Subcutaneous adipose tissue (tissue), 4 donors: ENCODE results near the gene COX5A. TPM values are rescaled to one million over a fixed set of nuclear protein-coding genes. Genes with fewer than 3 reads are reported as not detected.

Experiments used
- total RNA-seq, 4 donors: library from RNA; depleted of rRNA; stranded (reverse); fragments of >200 nt; gene quantifications; one replicate each; pipeline ENCODE4 v1.1.0, GENCODE V29; 2016
- TF ChIP-seq, protein P1 (sequence below): fragments of 450-650 bp; IDR thresholded peaks from one replicate; pipeline ENCODE4 v1.5.1; 2016; ENCODE audit warnings: low read depth, mild to moderate bottlenecking, control low read depth, antibody characterized with exemption, moderate library complexity

Gene COX5A
- total RNA-seq, 4 donors from 2014 or later, result 72.4 to 108 (median 97.1) TPM

DNA sequence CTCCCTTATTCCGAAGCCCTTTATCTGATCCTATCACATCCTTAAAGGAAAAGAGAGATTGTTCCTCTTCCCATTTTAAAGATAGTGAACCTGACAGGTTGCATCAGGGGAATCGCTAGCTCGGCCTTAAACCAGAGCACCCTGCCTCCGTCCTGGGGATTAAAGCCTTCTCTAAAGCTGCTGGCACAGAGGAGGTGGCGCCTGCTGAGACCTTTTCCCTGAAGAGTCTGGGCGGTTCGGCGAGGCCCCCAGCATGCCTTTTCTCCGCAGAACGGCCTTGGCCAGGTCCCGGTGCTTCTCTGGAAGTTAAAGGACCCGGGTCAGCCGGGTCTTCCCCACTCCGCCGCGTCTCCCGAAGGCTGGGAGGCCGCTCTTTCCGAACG lies 31.8 kb downstream of the COX5A start:
- TF ChIP-seq, protein P1, sequence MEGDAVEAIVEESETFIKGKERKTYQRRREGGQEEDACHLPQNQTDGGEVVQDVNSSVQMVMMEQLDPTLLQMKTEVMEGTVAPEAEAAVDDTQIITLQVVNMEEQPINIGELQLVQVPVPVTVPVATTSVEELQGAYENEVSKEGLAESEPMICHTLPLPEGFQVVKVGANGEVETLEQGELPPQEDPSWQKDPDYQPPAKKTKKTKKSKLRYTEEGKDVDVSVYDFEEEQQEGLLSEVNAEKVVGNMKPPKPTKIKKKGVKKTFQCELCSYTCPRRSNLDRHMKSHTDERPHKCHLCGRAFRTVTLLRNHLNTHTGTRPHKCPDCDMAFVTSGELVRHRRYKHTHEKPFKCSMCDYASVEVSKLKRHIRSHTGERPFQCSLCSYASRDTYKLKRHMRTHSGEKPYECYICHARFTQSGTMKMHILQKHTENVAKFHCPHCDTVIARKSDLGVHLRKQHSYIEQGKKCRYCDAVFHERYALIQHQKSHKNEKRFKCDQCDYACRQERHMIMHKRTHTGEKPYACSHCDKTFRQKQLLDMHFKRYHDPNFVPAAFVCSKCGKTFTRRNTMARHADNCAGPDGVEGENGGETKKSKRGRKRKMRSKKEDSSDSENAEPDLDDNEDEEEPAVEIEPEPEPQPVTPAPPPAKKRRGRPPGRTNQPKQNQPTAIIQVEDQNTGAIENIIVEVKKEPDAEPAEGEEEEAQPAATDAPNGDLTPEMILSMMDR, result no peak

- TF ChIP-seq, protein P1, result no peak
Measured at GRCh38 chr15:74904190-74904805, 33.6 kb downstream of the COX5A start.

- TF ChIP-seq, protein P1, result no peak
Measured at GRCh38 chr15:74903676-74904075, 34.2 kb downstream of the COX5A start.

DNA sequence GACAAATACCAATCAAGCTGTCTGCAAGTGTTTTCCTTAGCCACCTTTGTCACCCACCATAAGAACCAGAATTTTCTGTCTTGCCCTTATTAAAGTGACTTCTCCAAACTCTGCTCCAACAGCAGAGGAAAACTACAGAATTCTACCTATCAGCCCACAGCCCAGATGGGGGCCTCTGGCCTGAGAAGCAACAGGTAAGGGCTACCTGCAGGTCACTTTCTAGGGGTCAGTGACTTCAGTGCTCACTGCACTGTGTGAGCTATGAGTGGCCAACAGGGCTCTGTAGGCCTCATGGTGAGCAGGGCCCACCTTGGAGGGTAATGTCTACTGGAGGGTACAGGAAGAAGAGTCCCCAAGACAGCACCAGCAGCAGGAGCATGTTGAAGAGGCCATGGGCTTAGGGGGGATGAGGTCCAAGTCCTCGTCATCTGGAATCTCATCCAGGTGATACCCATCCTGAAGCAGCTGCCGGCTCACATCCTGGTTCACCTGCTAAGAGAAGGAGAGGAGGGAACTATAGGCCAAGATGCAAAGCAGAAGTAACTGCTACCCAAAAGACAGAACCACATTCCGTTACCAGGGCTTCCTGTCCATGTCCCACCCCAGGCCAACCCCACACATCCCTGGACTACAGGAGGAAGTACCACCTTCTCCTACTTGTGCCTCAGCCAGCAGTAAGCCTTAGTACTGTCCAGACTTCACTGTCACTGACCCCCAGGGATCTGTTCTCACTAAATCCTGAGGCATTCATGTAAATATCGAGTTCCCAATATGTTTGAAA lies 35.4 kb downstream of the COX5A start:
- TF ChIP-seq, protein P1, result no peak

GRCh38 chr15:74901612-74902063 lies 36.2 kb downstream of the COX5A start:
- TF ChIP-seq, protein P1, result no peak

DNA sequence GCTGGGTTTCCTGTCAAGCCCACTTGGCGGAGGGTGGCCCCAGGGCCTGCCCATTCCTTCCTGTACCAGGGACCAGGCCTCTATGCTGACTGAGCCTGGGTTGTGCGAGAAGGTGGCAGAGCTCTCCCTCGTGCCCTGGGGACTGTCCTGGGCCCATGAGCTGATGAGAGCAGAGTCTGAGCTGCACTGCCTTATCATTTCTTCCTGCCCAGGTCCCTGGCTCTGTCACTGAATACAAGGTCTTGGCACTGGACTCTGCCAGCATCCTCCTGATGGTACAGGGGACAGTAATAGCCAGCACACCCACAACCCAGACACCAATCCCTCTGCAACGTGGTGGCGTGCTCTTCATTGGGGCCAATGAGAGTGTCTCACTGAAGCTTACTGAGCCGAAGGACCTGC lies 40.6 kb downstream of the COX5A start:
- TF ChIP-seq, protein P1, result no peak

- TF ChIP-seq, protein P1, result no peak
Measured at GRCh38 chr15:74896316-74896715, 41.6 kb downstream of the COX5A start.
